Smooth muscle cell (in vitro differentiated cells): ENCODE measurements around the gene PGPEP1. TPM values are rescaled to one million over a fixed set of nuclear protein-coding genes. Genes with fewer than 3 reads are reported as not detected.

Source experiments
- DNase-seq: peaks from one replicate; lab custom pipeline; 2025; ENCODE audit not compliant: unreplicated experiment; lab: John Stamatoyannopoulos, UW
- H2AFZ ChIP-seq: fragments of 200-600 bp; sonication (generic); 2 replicates; pipeline ENCODE4 v1.6.0; 2016; ENCODE audit warnings: antibody characterized with exemption, low read depth, mild to moderate bottlenecking
- H3F3A ChIP-seq: fragments of 200-600 bp; sonication (generic); 2 replicates; pipeline ENCODE4 v1.6.0; 2017; ENCODE audit warnings: antibody characterized with exemption, low read depth
- H3K27ac ChIP-seq: fragments of 200-600 bp; sonication (generic); 2 replicates; pipeline ENCODE4 v1.5.1; 2016; ENCODE audit warnings: low read depth, mild to moderate bottlenecking
- H3K27me3 ChIP-seq: fragments of 200-600 bp; sonication (generic); 2 replicates; pipeline ENCODE4 v1.6.1; 2016; ENCODE audit warnings: low read depth, mild to moderate bottlenecking
- H3K36me3 ChIP-seq: fragments of 200-600 bp; sonication (generic); 2 replicates; pipeline ENCODE4 v1.5.1; 2016; ENCODE audit warnings: low read depth
- H3K4me1 ChIP-seq: fragments of 200-600 bp; sonication (generic); 2 replicates; pipeline ENCODE4 v1.5.1; 2016; ENCODE audit warnings: low read depth
- H3K4me2 ChIP-seq: fragments of 200-600 bp; sonication (generic); 2 replicates; pipeline ENCODE4 v1.6.0; 2016; ENCODE audit warnings: mild to moderate bottlenecking
- H3K4me3 ChIP-seq: fragments of 200-600 bp; sonication (generic); 2 replicates; pipeline ENCODE4 v1.5.1; 2016; ENCODE audit warnings: mild to moderate bottlenecking
- H3K79me2 ChIP-seq: fragments of 200-600 bp; sonication (generic); 2 replicates; pipeline ENCODE4 v1.6.0; 2016; ENCODE audit warnings: low read depth, mild to moderate bottlenecking
- H3K9ac ChIP-seq: fragments of 200-600 bp; sonication (generic); 2 replicates; pipeline ENCODE4 v1.6.0; 2016; ENCODE audit warnings: low read depth
- H3K9me3 ChIP-seq: fragments of 200-600 bp; sonication (generic); replicated peaks from 2 replicates; pipeline ENCODE4 v1.5.1; 2016; ENCODE audit warnings: low read depth
- H4K20me1 ChIP-seq: fragments of 200-600 bp; sonication (generic); 2 replicates; pipeline ENCODE4 v1.6.0; 2016; ENCODE audit warnings: low read depth
- CTCF ChIP-seq: fragments of 200-600 bp; sonication (generic); IDR thresholded peaks from 2 replicates; pipeline ENCODE4 v1.5.1; 2017; ENCODE audit warnings: borderline replicate concordance, mild to moderate bottlenecking, antibody characterized with exemption; ENCODE audit not compliant: insufficient read depth, poor library complexity, severe bottlenecking
- WGBS: methylation state at CpG from one replicate; pipeline ENCODE4 v1.1.7; 2016; ENCODE audit warnings: low lambda C conversion rate; 5-methylcytosine and 5-hydroxymethylcytosine counted together
- polyA plus RNA-seq: library from polyadenylated mRNA; unstranded; fragments of >200 nt; fragmentation: Nextera tagmentation; extraction: Ambion mirVana; gene quantifications from 2 replicates; pipeline ENCODE4 v1.2.1, GENCODE V29; 2016
- total RNA-seq: library from RNA; depleted of rRNA; stranded (reverse); fragments of >200 nt; gene quantifications from 2 replicates; pipeline ENCODE4 v1.2.3, GENCODE V29; 2014

The PGPEP1 gene
- total and polyA plus RNA-seq, 2 experiments from 2014 or later, result 4.5 to 11.7 TPM

- peaks cover 4% of the 10 kb centered on the region for H3K4me1 ChIP-seq
- 69% methylated on average over 12 of the region's 12 CpGs for WGBS
- DNase-seq, result peak; percentile 13
- no peaks in the 10 kb centered on the region for H3K36me3 ChIP-seq
- H3K4me2 ChIP-seq, result no peak overlapping the region
- H2AFZ ChIP-seq, result no peak overlapping the region
- no peak overlapping the region for H3K27ac ChIP-seq
- no peaks in the 10 kb centered on the region for H4K20me1 ChIP-seq
- no peak overlapping the region for H3K9ac ChIP-seq
- peak; percentile 73 for TF ChIP-seq CTCF
- H3K79me2 ChIP-seq, result no peaks in the 10 kb centered on the region
- H3K9me3 ChIP-seq, result no peaks in the 10 kb centered on the region
- no peaks in the 10 kb centered on the region for H3K27me3 ChIP-seq
- no peaks in the 10 kb centered on the region for H3F3A ChIP-seq
- H3K4me3 ChIP-seq, result no peak overlapping the region
These were observed 9.2 kb downstream of the PGPEP1 start for GRCh38 chr19:18349524-18350128.

GRCh38 chr19:18350490-18350889, 10.1 kb downstream of the PGPEP1 start:
- no peak for DNase-seq
- no peak for TF ChIP-seq CTCF
- no peaks in the 10 kb centered on the region for H3K27me3 ChIP-seq
- no peaks in the 10 kb centered on the region for H3K9me3 ChIP-seq
- no peaks in the 10 kb centered on the region for H3K4me1 ChIP-seq
- no peaks in the 10 kb centered on the region for H3F3A ChIP-seq
- no peaks in the 10 kb centered on the region for H4K20me1 ChIP-seq
- WGBS, result 85% methylated on average over 9 of the region's 9 CpGs
- H3K27ac ChIP-seq, result no peak overlapping the region
- H3K9ac ChIP-seq, result no peak overlapping the region
- no peak overlapping the region for H3K4me3 ChIP-seq
- H3K36me3 ChIP-seq, result no peaks in the 10 kb centered on the region
- H3K4me2 ChIP-seq, result no peak overlapping the region
- H3K79me2 ChIP-seq, result no peaks in the 10 kb centered on the region
- no peak overlapping the region for H2AFZ ChIP-seq

GRCh38 chr19:18351544-18351943, 11.1 kb downstream of the PGPEP1 start:
- WGBS, result 96% methylated on average over 7 of the region's 7 CpGs
- DNase-seq, result no peak
- no peaks in the 10 kb centered on the region for H3K4me1 ChIP-seq

More at GRCh38 chr19:18351544-18351943, 11.1 kb downstream of the PGPEP1 start:
- Histone ChIP-seq H3F3A (no peaks in the 10 kb centered on the region), H3K9ac (no peak overlapping the region), H2AFZ (no peak overlapping the region), H3K79me2 (no peaks in the 10 kb centered on the region), H3K9me3 (no peaks in the 10 kb centered on the region), H3K27ac (no peak overlapping the region), H3K36me3 (no peaks in the 10 kb centered on the region), H3K27me3 (no peaks in the 10 kb centered on the region), H3K4me2 (no peak overlapping the region), H4K20me1 (no peaks in the 10 kb centered on the region), H3K4me3 (no peak overlapping the region)
- no peak for TF ChIP-seq CTCF
